ENCODE results near the gene BAMBI.

Gene BAMBI

GRCh38 chr10:28709001-28709710 is 31.8 kb downstream of the BAMBI start:
- no peak for DNase-seq (ENCODE audit: low read depth, low spot score)
- no peak for TF ChIP-seq SUZ12 (IDR thresholded peaks at IDR 0.05; ENCODE audit: extremely low read depth, insufficient read depth, insufficient read length)
- TF ChIP-seq ZNF274 (IDR thresholded peaks at IDR 0.05; ENCODE audit: low read depth, low read length), result no peak
- TF ChIP-seq YY1 (IDR thresholded peaks at IDR 0.05; ENCODE audit: insufficient read depth, insufficient read length), result no peak
- Histone ChIP-seq H3K9ac (ENCODE audit: insufficient read length, low read depth) (no peak overlapping the region), H3K36me3 (ENCODE audit: insufficient read depth, insufficient read length, low read length) (no peaks in the 10 kb centered on the region), H3K27me3 (ENCODE audit: insufficient read depth, insufficient read length) (no peaks in the 10 kb centered on the region), H3K4me1 (ENCODE audit: insufficient read depth, insufficient read length) (no peaks in the 10 kb centered on the region), H3K9me3 (ENCODE audit: insufficient read depth, low read length) (no peaks in the 10 kb centered on the region), H3K4me3 (ENCODE audit: insufficient read length, low read depth) (no peak overlapping the region)

GRCh38 chr10:28710202-28710886 is 33.0 kb downstream of the BAMBI start:
- TF ChIP-seq ZNF274 (IDR thresholded peaks at IDR 0.05; ENCODE audit: low read depth, low read length), result no peak
- TF ChIP-seq SUZ12 (IDR thresholded peaks at IDR 0.05; ENCODE audit: extremely low read depth, insufficient read depth, insufficient read length), result no peak
- no peak for TF ChIP-seq YY1 (IDR thresholded peaks at IDR 0.05; ENCODE audit: insufficient read depth, insufficient read length)
- Histone ChIP-seq H3K9me3 (ENCODE audit: insufficient read depth, low read length) (no peaks in the 10 kb centered on the region), H3K4me1 (ENCODE audit: insufficient read depth, insufficient read length) (no peaks in the 10 kb centered on the region), H3K36me3 (ENCODE audit: insufficient read depth, insufficient read length, low read length) (no peaks in the 10 kb centered on the region), H3K27me3 (ENCODE audit: insufficient read depth, insufficient read length) (no peaks in the 10 kb centered on the region), H3K9ac (ENCODE audit: insufficient read length, low read depth) (no peak overlapping the region), H3K4me3 (ENCODE audit: insufficient read length, low read depth) (no peak overlapping the region)
- DNase-seq (ENCODE audit: low read depth, low spot score), result no peak

GRCh38 chr10:28711041-28711440 is 33.7 kb downstream of the BAMBI start:
- TF ChIP-seq ZNF274 (IDR thresholded peaks at IDR 0.05; ENCODE audit: low read depth, low read length) (no peak), YY1 (IDR thresholded peaks at IDR 0.05; ENCODE audit: insufficient read depth, insufficient read length) (no peak), SUZ12 (IDR thresholded peaks at IDR 0.05; ENCODE audit: extremely low read depth, insufficient read depth, insufficient read length) (no peak)

GRCh38 chr10:28711776-28712175 is 34.5 kb downstream of the BAMBI start:
- Histone ChIP-seq H3K27me3 (ENCODE audit: insufficient read depth, insufficient read length) (no peaks in the 10 kb centered on the region), H3K4me1 (ENCODE audit: insufficient read depth, insufficient read length) (no peaks in the 10 kb centered on the region), H3K9ac (ENCODE audit: insufficient read length, low read depth) (no peak overlapping the region), H3K4me3 (ENCODE audit: insufficient read length, low read depth) (no peak overlapping the region), H3K9me3 (ENCODE audit: insufficient read depth, low read length) (no peaks in the 10 kb centered on the region), H3K36me3 (ENCODE audit: insufficient read depth, insufficient read length, low read length) (no peaks in the 10 kb centered on the region)
- TF ChIP-seq SUZ12 (IDR thresholded peaks at IDR 0.05; ENCODE audit: extremely low read depth, insufficient read depth, insufficient read length) (no peak), ZNF274 (IDR thresholded peaks at IDR 0.05; ENCODE audit: low read depth, low read length) (no peak), YY1 (IDR thresholded peaks at IDR 0.05; ENCODE audit: insufficient read depth, insufficient read length) (no peak)
- DNase-seq (ENCODE audit: low read depth, low spot score), result no peak

More at GRCh38 chr10:28711041-28711440, 33.7 kb downstream of the BAMBI start:
- no peak overlapping the region for H3K9ac ChIP-seq (ENCODE audit: insufficient read length, low read depth)
- no peak overlapping the region for H3K4me3 ChIP-seq (ENCODE audit: insufficient read length, low read depth)
- H3K36me3 ChIP-seq (ENCODE audit: insufficient read depth, insufficient read length, low read length), result no peaks in the 10 kb centered on the region
- no peaks in the 10 kb centered on the region for H3K27me3 ChIP-seq (ENCODE audit: insufficient read depth, insufficient read length)
- H3K4me1 ChIP-seq (ENCODE audit: insufficient read depth, insufficient read length), result no peaks in the 10 kb centered on the region
- no peaks in the 10 kb centered on the region for H3K9me3 ChIP-seq (ENCODE audit: insufficient read depth, low read length)
- no peak for DNase-seq (ENCODE audit: low read depth, low spot score)

GRCh38 chr10:28713626-28714352 is 36.5 kb downstream of the BAMBI start:
- DNase-seq (ENCODE audit: low read depth, low spot score), result no peak
- TF ChIP-seq ZNF274 (IDR thresholded peaks at IDR 0.05; ENCODE audit: low read depth, low read length), result no peak
- no peak for TF ChIP-seq SUZ12 (IDR thresholded peaks at IDR 0.05; ENCODE audit: extremely low read depth, insufficient read depth, insufficient read length)
- TF ChIP-seq YY1 (IDR thresholded peaks at IDR 0.05; ENCODE audit: insufficient read depth, insufficient read length), result no peak
- H3K4me3 ChIP-seq (ENCODE audit: insufficient read length, low read depth), result no peak overlapping the region
- H3K9ac ChIP-seq (ENCODE audit: insufficient read length, low read depth), result no peak overlapping the region
- H3K4me1 ChIP-seq (ENCODE audit: insufficient read depth, insufficient read length), result no peaks in the 10 kb centered on the region
- H3K9me3 ChIP-seq (ENCODE audit: insufficient read depth, low read length), result no peaks in the 10 kb centered on the region
- H3K27me3 ChIP-seq (ENCODE audit: insufficient read depth, insufficient read length), result no peaks in the 10 kb centered on the region
- no peaks in the 10 kb centered on the region for H3K36me3 ChIP-seq (ENCODE audit: insufficient read depth, insufficient read length, low read length)

GRCh38 chr10:28714401-28715053 is 37.2 kb downstream of the BAMBI start:
- DNase-seq (ENCODE audit: low read depth, low spot score), result no peak
- Histone ChIP-seq H3K9me3 (ENCODE audit: insufficient read depth, low read length) (no peaks in the 10 kb centered on the region), H3K9ac (ENCODE audit: insufficient read length, low read depth) (no peak overlapping the region), H3K36me3 (ENCODE audit: insufficient read depth, insufficient read length, low read length) (no peaks in the 10 kb centered on the region), H3K4me3 (ENCODE audit: insufficient read length, low read depth) (no peak overlapping the region), H3K27me3 (ENCODE audit: insufficient read depth, insufficient read length) (no peaks in the 10 kb centered on the region), H3K4me1 (ENCODE audit: insufficient read depth, insufficient read length) (no peaks in the 10 kb centered on the region)
- no peak for TF ChIP-seq ZNF274 (IDR thresholded peaks at IDR 0.05; ENCODE audit: low read depth, low read length)
- TF ChIP-seq YY1 (IDR thresholded peaks at IDR 0.05; ENCODE audit: insufficient read depth, insufficient read length), result no peak
- TF ChIP-seq SUZ12 (IDR thresholded peaks at IDR 0.05; ENCODE audit: extremely low read depth, insufficient read depth, insufficient read length), result no peak

Data from NT2/D1 (cell line).